ENCODE data around the gene PKD1.

DNA sequence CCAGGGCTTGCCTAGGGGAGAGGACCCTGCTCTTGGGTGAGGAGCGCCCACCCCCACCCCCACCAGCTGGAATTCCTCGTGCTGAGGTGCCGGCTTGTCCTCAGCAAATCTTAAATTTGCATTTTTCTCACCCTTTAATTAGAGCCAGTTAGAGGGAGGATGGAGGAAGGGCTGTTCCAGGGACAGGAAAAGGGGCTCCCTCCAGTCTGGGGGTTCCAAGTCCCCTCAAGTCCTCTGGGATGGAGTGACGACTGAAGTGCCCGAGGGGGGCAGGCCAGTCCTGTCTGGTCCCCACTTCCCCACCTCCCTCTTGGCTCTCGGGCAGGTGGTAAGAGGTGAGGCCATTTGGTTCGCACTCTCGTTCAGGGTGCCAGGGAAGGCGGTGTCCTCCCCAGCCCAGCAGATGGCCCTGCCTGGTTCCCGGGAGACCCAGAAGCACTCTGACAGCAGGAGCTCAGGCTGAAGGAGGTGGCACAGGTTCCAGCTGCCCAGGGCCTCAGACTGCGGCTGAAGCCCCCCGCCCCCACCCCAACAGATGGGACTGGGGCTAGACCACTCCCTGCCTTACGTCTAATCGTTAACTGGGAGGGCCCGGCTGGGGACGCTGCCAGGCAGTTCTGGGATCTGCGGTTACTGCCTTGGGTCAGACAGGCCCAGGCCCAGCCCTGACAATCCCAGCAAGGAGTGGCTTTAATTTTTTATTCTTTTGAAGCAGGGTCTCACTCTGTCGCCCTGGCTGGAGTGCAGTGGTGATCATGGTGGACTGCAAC is 14.9 kb upstream of the PKD1 start:
- TF ChIP-seq GATA2 (IDR thresholded peaks at IDR 0.05; ENCODE audit: low read depth, low read length) = no peak
- no peak for TF ChIP-seq GATA3 (IDR thresholded peaks at IDR 0.05; ENCODE audit: low read depth, low read length)
